Left lobe of liver (tissue), 2 donors: ENCODE results near the gene RPGRIP1. TPM values are rescaled to one million over a fixed set of nuclear protein-coding genes. Genes with fewer than 3 reads are reported as not detected.
"Not testable (repeated sequence)": the region's sequence is repeated elsewhere in the genome, so short reads cannot be mapped to it uniquely, and the experiment has no call there.

Experiments
- ATAC-seq: fragments of 200-7000 bp; cut with Tn5 transposase; one replicate; pipeline ENCODE4 v1.9.1; 2020; ENCODE audit warnings: mild to moderate bottlenecking, moderate library complexity
- DNase-seq: peaks from one replicate; pipeline ENCODE4 v3.0.0-alpha.2; 2020; ENCODE audit warnings: low spot score
- total RNA-seq: library from RNA; stranded (reverse); gene quantifications from one replicate; pipeline ENCODE4 v1.2.1, GENCODE V29; 2021
- donor health status: DM: no; HTN: no; CAD: no; lungs with moderate emphysema.
- donor health status: DM: no; HTN: yes; CAD: no.

RPGRIP1 gene
- total RNA-seq, 1 donor from 2014 or later = 0.23 TPM

GRCh38 chr14:21298358-21298757 is 18.5 kb downstream of the RPGRIP1 start:
- DNase-seq = no peak
- ATAC-seq = no peak

GRCh38 chr14:21299562-21300130 is 19.8 kb downstream of the RPGRIP1 start:
- ATAC-seq (no peak), DNase-seq (no peak)

- DNase-seq (peak; percentile 49), ATAC-seq (peak; percentile 93)
These were observed 21.0 kb downstream of the RPGRIP1 start for GRCh38 chr14:21300892-21301291.

GRCh38 chr14:21302013-21302835 is 22.3 kb downstream of the RPGRIP1 start:
- DNase-seq (no peak), ATAC-seq (no peak)

- not testable (repeated sequence) for DNase-seq, ATAC-seq
These were observed 22.9 kb downstream of the RPGRIP1 start for GRCh38 chr14:21302836-21303140.

GRCh38 chr14:21307637-21308036 is 27.8 kb downstream of the RPGRIP1 start:
- DNase-seq (no peak), ATAC-seq (no peak)

GRCh38 chr14:21308132-21308478 is 28.2 kb downstream of the RPGRIP1 start:
- no peak for DNase-seq
- peak; percentile 79 for ATAC-seq

GRCh38 chr14:21308479-21309237 is 28.8 kb downstream of the RPGRIP1 start:
- DNase-seq (peak; percentile 94), ATAC-seq (peak; percentile 92)

GRCh38 chr14:21309238-21309636 is 29.4 kb downstream of the RPGRIP1 start:
- no peak for DNase-seq
- peak; percentile 4 for ATAC-seq

GRCh38 chr14:21309956-21310355 is 30.1 kb downstream of the RPGRIP1 start:
- ATAC-seq = no peak
- DNase-seq = no peak

- DNase-seq = no peak
- ATAC-seq = no peak
These were observed 31.7 kb downstream of the RPGRIP1 start for GRCh38 chr14:21311614-21312013.

- ATAC-seq (no peak), DNase-seq (no peak)
These were observed 33.6 kb downstream of the RPGRIP1 start for GRCh38 chr14:21313512-21313911.

- DNase-seq (no peak), ATAC-seq (no peak)
These were observed 37.5 kb downstream of the RPGRIP1 start for GRCh38 chr14:21317398-21317797.

GRCh38 chr14:21320913-21321312 is 41.0 kb downstream of the RPGRIP1 start:
- no peak for ATAC-seq

GRCh38 chr14:21322716-21323115 is 42.8 kb downstream of the RPGRIP1 start:
- ATAC-seq = no peak
- DNase-seq = no peak

More at GRCh38 chr14:21320913-21321312, 41.0 kb downstream of the RPGRIP1 start:
- DNase-seq = no peak

- ATAC-seq (no peak), DNase-seq (no peak)
These were observed 47.1 kb downstream of the RPGRIP1 start for GRCh38 chr14:21326972-21327371.

Other genes starting within 250 kb of the RPGRIP1 start
- gene TPPP2, start 249.9 kb upstream of the RPGRIP1 start, total RNA-seq = 4.6 TPM
- gene RNASE13, start 245.3 kb upstream of the RPGRIP1 start, total RNA-seq = 0.10 TPM
- gene RNASE7, start 237.7 kb upstream of the RPGRIP1 start, total RNA-seq = 0.13 TPM
- not detected for gene RNASE8, start 222.3 kb upstream of the RPGRIP1 start, total RNA-seq
- 41.9 TPM for gene ARHGEF40, start 209.8 kb upstream of the RPGRIP1 start, total RNA-seq
- 8.0 TPM for gene ZNF219, start 181.4 kb upstream of the RPGRIP1 start, total RNA-seq
- gene TMEM253, start 179.0 kb upstream of the RPGRIP1 start, total RNA-seq = 0.15 TPM
- not detected for gene OR5AU1, start 124.0 kb upstream of the RPGRIP1 start, total RNA-seq
- 162 TPM for gene HNRNPC, start 10.6 kb upstream of the RPGRIP1 start, total RNA-seq
- 14.9 TPM for gene SUPT16H, start 103.9 kb downstream of the RPGRIP1 start, total RNA-seq
- gene CHD8, start 176.0 kb downstream of the RPGRIP1 start, total RNA-seq = 23.4 TPM
- 7.1 TPM for gene RAB2B, start 196.9 kb downstream of the RPGRIP1 start, total RNA-seq
- gene TOX4, start 197.1 kb downstream of the RPGRIP1 start, total RNA-seq = 28.0 TPM
- 13.4 TPM for gene METTL3, start 231.3 kb downstream of the RPGRIP1 start, total RNA-seq
- 0.68 TPM for gene SALL2, start 246.3 kb downstream of the RPGRIP1 start, total RNA-seq